Adrenal gland (tissue), 5 donors: ENCODE measurements around the gene ABCC5.

Experiments
- CTCF ChIP-seq, 6 experiments: fragments of 450-650 bp in 4 of 6; fragments of 200-600 bp in 2 of 6; sonication (generic) in 1 of 6; IDR thresholded peaks; 1 replicate in 5 of 6; 2 replicates in 1 of 6; pipeline versions ENCODE4 v1.5.1 to v1.8.0; 2016 to 2021; ENCODE audit warnings: antibody characterized with exemption in 6 of 6, mild to moderate bottlenecking in 2 of 6, moderate library complexity in 1 of 6
- POLR2A ChIP-seq, 2 donors: fragments of 450-650 bp; IDR thresholded peaks; one replicate each; pipeline ENCODE4 v1.6.1; 2017; ENCODE audit warnings: antibody characterized with exemption in 2 of 2, mild to moderate bottlenecking in 2 of 2, moderate library complexity in 1 of 2
- donor health status: DM: no; HTN: no; CAD: no.

GRCh38 chr3:183873914-183874313, 143.8 kb downstream of the ABCC5 start:
- TF ChIP-seq POLR2A (IDR thresholded peaks at IDR 0.05) (no peak), CTCF (IDR thresholded peaks at IDR 0.05) (no peak)
